EH (cell line): ENCODE measurements around the gene GNG14.
A peak's percentile ranks its signal among the peaks of the same experiment; 100 is the strongest.
"Not testable (repeated sequence)": the region's sequence is repeated elsewhere in the genome, so short reads cannot be mapped to it uniquely, and the experiment has no call there.

Experiments
- DNase-seq: peaks from one replicate; pipeline ENCODE4 v3.0.0-alpha.2; 2015; ENCODE audit warnings: low read depth

GNG14 gene

GRCh38 chr19:12723641-12724426 is 36.0 kb downstream of the GNG14 start, which contains the start of gene TNPO2:
Gene TNPO2 (minus strand): TSS chr19:12723932. CDS start chr19:12720977, 2,955 bp downstream.
- peak; percentile 66 for DNase-seq

GRCh38 chr19:12725612-12726011 is 37.8 kb downstream of the GNG14 start:
- not testable (repeated sequence) for DNase-seq

- no peak for DNase-seq
These were observed 39.2 kb downstream of the GNG14 start for GRCh38 chr19:12726988-12727316.

- no peak for DNase-seq
These were observed 40.1 kb downstream of the GNG14 start for GRCh38 chr19:12727745-12728433.

- no peak for DNase-seq
These were observed 42.3 kb downstream of the GNG14 start for GRCh38 chr19:12730064-12730463.

- no peak for DNase-seq
These were observed 43.5 kb downstream of the GNG14 start for GRCh38 chr19:12731337-12731736.

GRCh38 chr19:12733369-12734214 is 45.8 kb downstream of the GNG14 start:
- DNase-seq: peak; percentile 68

- DNase-seq: peak; percentile 100
These were observed 49.4 kb downstream of the GNG14 start, which contains the start of gene GET3 for GRCh38 chr19:12736995-12737834. Gene GET3 (plus strand): TSS chr19:12737497. CDS start chr19:12737506, 9 bp downstream.

- no peak for DNase-seq
These were observed 50.1 kb downstream of the GNG14 start for GRCh38 chr19:12737835-12738351.
